ENCODE measurements around the gene ZBTB44.

DNA sequence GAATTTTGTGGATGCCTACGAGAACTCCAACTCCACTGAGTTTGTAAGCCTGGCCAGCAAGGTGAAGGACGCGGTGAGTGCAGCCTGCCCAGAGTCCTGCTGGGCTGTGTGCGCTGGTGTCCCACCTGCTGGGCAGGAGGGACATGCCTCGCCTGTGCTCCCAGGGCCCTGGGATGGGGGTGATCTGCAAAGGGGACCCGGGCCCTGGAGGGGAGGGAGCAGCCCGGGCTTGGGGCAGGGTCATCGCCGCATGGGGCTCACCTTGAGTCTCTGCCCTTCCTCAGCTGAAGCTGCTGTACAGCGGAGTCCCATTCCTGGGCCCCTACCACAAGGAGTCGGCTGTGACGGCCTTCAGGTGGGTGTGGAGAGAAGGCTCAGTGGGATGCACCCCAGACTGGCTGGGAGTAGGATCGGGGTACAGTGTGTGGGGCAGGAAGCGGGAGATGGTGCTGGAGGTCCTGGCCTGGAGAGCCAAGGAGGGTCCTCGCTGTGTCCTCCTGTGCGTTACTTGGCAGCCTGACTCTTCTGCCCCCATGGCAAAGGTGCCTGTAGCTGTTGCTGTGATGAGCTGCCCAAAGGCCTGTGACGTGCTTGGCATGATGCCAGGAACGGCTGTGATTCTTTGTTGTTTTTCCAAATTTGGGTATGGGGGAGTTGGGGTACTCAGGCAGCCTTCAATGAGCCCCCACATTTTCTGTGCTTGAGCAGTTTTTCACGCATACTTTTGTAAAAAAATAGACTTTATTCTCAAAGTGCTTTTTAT lies 126.0 kb downstream of the ZBTB44 start:
- TF ChIP-seq, protein P1, sequence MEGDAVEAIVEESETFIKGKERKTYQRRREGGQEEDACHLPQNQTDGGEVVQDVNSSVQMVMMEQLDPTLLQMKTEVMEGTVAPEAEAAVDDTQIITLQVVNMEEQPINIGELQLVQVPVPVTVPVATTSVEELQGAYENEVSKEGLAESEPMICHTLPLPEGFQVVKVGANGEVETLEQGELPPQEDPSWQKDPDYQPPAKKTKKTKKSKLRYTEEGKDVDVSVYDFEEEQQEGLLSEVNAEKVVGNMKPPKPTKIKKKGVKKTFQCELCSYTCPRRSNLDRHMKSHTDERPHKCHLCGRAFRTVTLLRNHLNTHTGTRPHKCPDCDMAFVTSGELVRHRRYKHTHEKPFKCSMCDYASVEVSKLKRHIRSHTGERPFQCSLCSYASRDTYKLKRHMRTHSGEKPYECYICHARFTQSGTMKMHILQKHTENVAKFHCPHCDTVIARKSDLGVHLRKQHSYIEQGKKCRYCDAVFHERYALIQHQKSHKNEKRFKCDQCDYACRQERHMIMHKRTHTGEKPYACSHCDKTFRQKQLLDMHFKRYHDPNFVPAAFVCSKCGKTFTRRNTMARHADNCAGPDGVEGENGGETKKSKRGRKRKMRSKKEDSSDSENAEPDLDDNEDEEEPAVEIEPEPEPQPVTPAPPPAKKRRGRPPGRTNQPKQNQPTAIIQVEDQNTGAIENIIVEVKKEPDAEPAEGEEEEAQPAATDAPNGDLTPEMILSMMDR (IDR thresholded peaks at IDR 0.05): no peak
- no peak for TF ChIP-seq EP300 (IDR thresholded peaks at IDR 0.05)
- TF ChIP-seq POLR2AphosphoS5 (IDR thresholded peaks at IDR 0.05): no peak
